Breast epithelium (tissue), 3 donors: ENCODE measurements around the gene TRIM66.

Source experiments
- CTCF ChIP-seq, 3 donors: fragments of 450-650 bp; IDR thresholded peaks; one replicate each; pipeline ENCODE4 v1.5.1; 2016 to 2017; ENCODE audit warnings: antibody characterized with exemption in 3 of 3, mild to moderate bottlenecking in 3 of 3, moderate library complexity in 3 of 3
- POLR2A ChIP-seq: fragments of 450-650 bp; IDR thresholded peaks from one replicate; pipeline ENCODE4 v1.6.1; 2016; ENCODE audit warnings: antibody characterized with exemption, mild to moderate bottlenecking, moderate library complexity

GRCh38 chr11:8603696-8604077 is 78.8 kb downstream of the TRIM66 start:
- no peak for TF ChIP-seq POLR2A
- no peak for TF ChIP-seq CTCF (IDR thresholded peaks at IDR 0.05)
